HL-60 (cell line): Measurements from ENCODE around the gene COPRS.

ENCODE experiments used
- CTCF ChIP-seq: IDR thresholded peaks from one replicate; pipeline ENCODE4 v1.5.1; 2011; ENCODE audit warnings: low read length, control low read depth, inconsistent platforms; ENCODE audit not compliant: insufficient read depth
- GABPA ChIP-seq: IDR thresholded peaks from 2 replicates; pipeline ENCODE4 v1.6.1; 2012; ENCODE audit warnings: low read depth
- POLR2AphosphoS5 ChIP-seq: IDR thresholded peaks from 2 replicates; pipeline ENCODE4 v1.6.1; 2012; ENCODE audit warnings: low read depth
- REST ChIP-seq: IDR thresholded peaks from 2 replicates; pipeline ENCODE4 v1.6.1; 2012; ENCODE audit warnings: low read depth; ENCODE audit not compliant: insufficient replicate concordance
- SPI1 ChIP-seq: IDR thresholded peaks from 2 replicates; pipeline ENCODE4 v1.6.1; 2012; ENCODE audit warnings: low read depth, mild to moderate bottlenecking, borderline replicate concordance

- no peak for TF ChIP-seq SPI1
- no peak for TF ChIP-seq CTCF
- TF ChIP-seq POLR2AphosphoS5, result no peak
- no peak for TF ChIP-seq REST
- no peak for TF ChIP-seq GABPA
Observed at GRCh38 chr17:31857920-31858641, 963 bp downstream of the COPRS start.
